Activated CD4-positive, alpha-beta T cell treated with anti-CD3 and anti-CD28 coated beads, Interleukin-2, amount 10 ng/mL, durations not matched to agents 7 days and 5 days (primary cell): ENCODE results near the gene NXPH4. TPM values are rescaled to one million over a fixed set of nuclear protein-coding genes. Genes with fewer than 3 reads are reported as not detected.

Experiments
- CTCF ChIA-PET: fragments of 350-600 bp; sonication (Branson Sonifier 250); formaldehyde crosslinking; loops from one replicate; lab custom pipeline; 2021; ENCODE audit warnings: antibody characterized with exemption; lab: Charles Lee
- POLR2A ChIA-PET: fragments of 350-600 bp; sonication (Branson Sonifier 250); formaldehyde crosslinking; loops from one replicate; lab custom pipeline; 2021; ENCODE audit warnings: antibody characterized with exemption; lab: Charles Lee
- DNase-seq: peaks from one replicate; pipeline ENCODE4 v3.0.0-alpha.2; 2020
- H3K27ac Mint-ChIP-seq: one replicate; pipeline ENCODE4 v1.8.0; 2021; ENCODE audit warnings: mild to moderate bottlenecking, moderate library complexity, mixed read lengths
- H3K27me3 Mint-ChIP-seq: one replicate; pipeline ENCODE4 v1.8.0; 2021; ENCODE audit warnings: mixed read lengths
- H3K36me3 Mint-ChIP-seq: one replicate; pipeline ENCODE4 v1.8.0; 2021; ENCODE audit warnings: low read depth, mixed read lengths
- H3K4me1 Mint-ChIP-seq: one replicate; pipeline ENCODE4 v1.8.0; 2021; ENCODE audit warnings: mixed read lengths
- H3K4me3 Mint-ChIP-seq: one replicate; pipeline ENCODE4 v1.8.0; 2021; ENCODE audit warnings: mild to moderate bottlenecking, moderate library complexity, mixed read lengths
- H3K9me3 Mint-ChIP-seq: one replicate; pipeline ENCODE4 v1.8.0; 2021; ENCODE audit warnings: mixed read lengths
- total RNA-seq, 2 experiments: library from RNA; stranded (reverse); gene quantifications; one replicate each; pipeline ENCODE4 v1.2.3, GENCODE V29; 2021

The NXPH4 gene
- total RNA-seq, 2 experiments from 2014 or later: 0.29 to 0.32 TPM

DNA sequence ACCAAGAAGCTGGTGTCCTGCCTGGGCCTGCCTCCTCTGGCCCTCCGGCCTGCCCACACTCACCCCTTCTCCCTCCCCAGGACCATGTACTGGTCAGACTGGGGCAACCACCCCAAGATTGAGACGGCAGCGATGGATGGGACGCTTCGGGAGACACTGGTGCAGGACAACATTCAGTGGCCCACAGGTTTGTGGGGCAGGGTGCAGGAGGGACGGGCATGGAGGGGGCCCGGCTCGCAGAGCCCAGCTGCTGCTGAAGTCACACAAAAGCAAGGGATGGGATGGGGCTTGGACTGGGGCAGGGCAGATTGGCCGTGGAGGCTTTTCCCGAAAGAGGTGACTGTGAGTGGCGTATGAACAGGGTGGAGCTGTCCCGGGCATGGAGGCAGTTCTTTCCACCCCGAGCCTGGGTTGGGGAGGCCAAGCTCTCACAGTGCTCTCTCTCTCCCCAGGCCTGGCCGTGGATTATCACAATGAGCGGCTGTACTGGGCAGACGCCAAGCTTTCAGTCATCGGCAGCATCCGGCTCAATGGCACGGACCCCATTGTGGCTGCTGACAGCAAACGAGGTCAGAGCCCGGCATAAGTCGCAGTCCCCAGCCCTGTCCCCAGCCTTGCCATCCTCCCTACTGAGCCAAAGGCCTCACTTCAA, 7.8 kb upstream of the NXPH4 start:
- peaks cover 7% of the 10 kb centered on the region for H3K4me1 Mint-ChIP-seq
- POLR2A ChIA-PET: no interaction called here
- H3K27ac Mint-ChIP-seq: no peak overlapping the region
- CTCF ChIA-PET: interaction anchor here (1.2 to 1.9 kb wide), 2 partner anchors 31 to 34 kb away, joined by 4 to 8 read pairs; no protein-coding TSS in a partner anchor
- peaks cover 5% of the 10 kb centered on the region for H3K27me3 Mint-ChIP-seq
- no peaks in the 10 kb centered on the region for H3K9me3 Mint-ChIP-seq
- no peaks in the 10 kb centered on the region for H3K36me3 Mint-ChIP-seq
- no peak overlapping the region for H3K4me3 Mint-ChIP-seq
- DNase-seq: no peak

GRCh38 chr12:57209916-57210315, 6.7 kb upstream of the NXPH4 start:
- Mint-ChIP-seq H3K9me3 (no peaks in the 10 kb centered on the region), H3K4me3 (no peak overlapping the region), H3K27ac (no peak overlapping the region), H3K4me1 (peaks cover 17% of the 10 kb centered on the region), H3K36me3 (no peaks in the 10 kb centered on the region), H3K27me3 (peaks cover 17% of the 10 kb centered on the region)
- CTCF ChIA-PET: interaction anchor here (0.6 kb wide), 1 partner anchor 27 kb away, joined by 3 read pairs; no protein-coding TSS in a partner anchor
- no peak for DNase-seq
- POLR2A ChIA-PET: no interaction called here

- POLR2A ChIA-PET: no interaction called here
- Mint-ChIP-seq H3K27me3 (peaks cover 22% of the 10 kb centered on the region), H3K36me3 (no peaks in the 10 kb centered on the region), H3K4me1 (peaks cover 23% of the 10 kb centered on the region), H3K9me3 (no peaks in the 10 kb centered on the region), H3K27ac (no peak overlapping the region), H3K4me3 (no peak overlapping the region)
- DNase-seq: no peak
- CTCF ChIA-PET: interaction anchor here (0.6 to 5.9 kb wide), 2 partner anchors 24 to 30 kb away, joined by 3 to 142 read pairs; a partner anchor contains a TSS
Measured at GRCh38 chr12:57210461-57210860, 6.1 kb upstream of the NXPH4 start.

DNA sequence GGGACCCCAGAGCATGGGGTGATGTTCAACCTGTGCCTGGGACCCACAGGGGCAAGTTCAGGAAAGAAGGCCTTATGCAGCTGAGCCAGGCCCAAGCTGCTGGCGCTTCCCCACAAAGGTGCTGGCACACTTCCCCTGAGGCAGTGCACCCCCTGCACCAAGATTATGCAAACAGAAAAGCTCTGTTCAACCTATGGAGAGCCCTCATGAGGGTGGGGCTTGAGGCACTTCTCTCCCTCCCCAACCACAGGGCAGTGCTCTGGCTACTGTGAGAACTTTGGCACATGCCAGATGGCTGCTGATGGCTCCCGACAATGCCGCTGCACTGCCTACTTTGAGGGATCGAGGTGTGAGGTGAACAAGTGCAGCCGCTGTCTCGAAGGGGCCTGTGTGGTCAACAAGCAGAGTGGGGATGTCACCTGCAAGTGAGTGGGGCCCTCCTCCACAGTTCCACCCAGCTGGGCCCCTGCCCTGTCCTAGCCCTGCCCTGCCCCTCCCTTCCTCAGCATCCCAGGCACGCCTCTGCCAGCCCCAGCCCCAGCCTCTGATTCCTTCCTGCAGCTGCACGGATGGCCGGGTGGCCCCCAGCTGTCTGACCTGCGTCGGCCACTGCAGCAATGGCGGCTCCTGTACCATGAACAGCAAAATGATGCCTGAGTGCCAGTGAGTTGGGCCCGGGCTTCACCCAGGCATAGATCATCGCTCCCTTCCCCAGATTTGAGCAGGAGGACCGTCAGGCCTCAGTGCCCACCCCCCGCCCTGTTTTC, 5.5 kb upstream of the NXPH4 start:
- H3K9me3 Mint-ChIP-seq: no peaks in the 10 kb centered on the region
- POLR2A ChIA-PET: no interaction called here
- CTCF ChIA-PET: interaction anchor here (0.6 to 5.9 kb wide), 2 partner anchors 25 to 29 kb away, joined by 3 to 142 read pairs; a partner anchor contains a TSS
- H3K27ac Mint-ChIP-seq: no peak overlapping the region
- DNase-seq: no peak
- peaks cover 29% of the 10 kb centered on the region for H3K27me3 Mint-ChIP-seq
- H3K4me3 Mint-ChIP-seq: no peak overlapping the region
- no peaks in the 10 kb centered on the region for H3K36me3 Mint-ChIP-seq
- peaks cover 29% of the 10 kb centered on the region for H3K4me1 Mint-ChIP-seq

GRCh38 chr12:57211791-57212700, 4.5 kb upstream of the NXPH4 start:
- H3K27me3 Mint-ChIP-seq: peaks cover 30% of the 10 kb centered on the region
- no peak overlapping the region for H3K27ac Mint-ChIP-seq
- DNase-seq: no peak
- H3K4me3 Mint-ChIP-seq: no peak overlapping the region
- ChIA-PET CTCF (interaction anchor here (1.0 to 5.9 kb wide), 6 partner anchors 10 to 61 kb away, joined by 3 to 142 read pairs (median 7); a partner anchor contains a TSS), POLR2A (no interaction called here)
- no peaks in the 10 kb centered on the region for H3K36me3 Mint-ChIP-seq
- H3K9me3 Mint-ChIP-seq: no peaks in the 10 kb centered on the region
- peaks cover 30% of the 10 kb centered on the region for H3K4me1 Mint-ChIP-seq

GRCh38 chr12:57212701-57213057, 3.9 kb upstream of the NXPH4 start:
- ChIA-PET POLR2A (no interaction called here), CTCF (interaction anchor here (0.6 to 5.9 kb wide), 14 partner anchors 9 to 939 kb away, joined by 3 to 142 read pairs (median 4); partner anchors contain the start of gene SHMT2)
- H3K4me3 Mint-ChIP-seq: no peak overlapping the region
- no peaks in the 10 kb centered on the region for H3K9me3 Mint-ChIP-seq
- H3K36me3 Mint-ChIP-seq: no peaks in the 10 kb centered on the region
- H3K27ac Mint-ChIP-seq: no peak overlapping the region
- peaks cover 35% of the 10 kb centered on the region for H3K4me1 Mint-ChIP-seq
- no peak for DNase-seq
- peaks cover 36% of the 10 kb centered on the region for H3K27me3 Mint-ChIP-seq

GRCh38 chr12:57213058-57213715, 3.4 kb upstream of the NXPH4 start:
- Mint-ChIP-seq H3K27me3 (peaks cover 41% of the 10 kb centered on the region), H3K4me3 (no peak overlapping the region), H3K9me3 (no peaks in the 10 kb centered on the region), H3K36me3 (no peaks in the 10 kb centered on the region), H3K27ac (no peak overlapping the region), H3K4me1 (peaks cover 36% of the 10 kb centered on the region)
- CTCF ChIA-PET: interaction anchor here (0.6 to 5.9 kb wide), 21 partner anchors 8 to 940 kb away, joined by 3 to 142 read pairs (median 4); partner anchors contain the start of gene SHMT2
- POLR2A ChIA-PET: interaction anchor here (0.5 to 1.2 kb wide), 2 partner anchors 28 to 30 kb away, joined by 5 to 14 read pairs; no protein-coding TSS in a partner anchor
- DNase-seq: peak; percentile 85

GRCh38 chr12:57213763-57214397, 2.7 kb upstream of the NXPH4 start:
- no peak for DNase-seq
- POLR2A ChIA-PET: interaction anchor here (0.5 to 1.2 kb wide), 2 partner anchors 27 to 29 kb away, joined by 5 to 14 read pairs; no protein-coding TSS in a partner anchor
- H3K36me3 Mint-ChIP-seq: no peaks in the 10 kb centered on the region
- H3K27me3 Mint-ChIP-seq: peaks cover 48% of the 10 kb centered on the region
- peaks cover 39% of the 10 kb centered on the region for H3K4me1 Mint-ChIP-seq
- CTCF ChIA-PET: interaction anchor here (0.6 to 5.9 kb wide), 18 partner anchors 12 to 704 kb away, joined by 3 to 142 read pairs (median 4); partner anchors contain the start of genes LRP1 and SHMT2
- no peaks in the 10 kb centered on the region for H3K9me3 Mint-ChIP-seq
- no peak overlapping the region for H3K27ac Mint-ChIP-seq
- no peak overlapping the region for H3K4me3 Mint-ChIP-seq

DNA sequence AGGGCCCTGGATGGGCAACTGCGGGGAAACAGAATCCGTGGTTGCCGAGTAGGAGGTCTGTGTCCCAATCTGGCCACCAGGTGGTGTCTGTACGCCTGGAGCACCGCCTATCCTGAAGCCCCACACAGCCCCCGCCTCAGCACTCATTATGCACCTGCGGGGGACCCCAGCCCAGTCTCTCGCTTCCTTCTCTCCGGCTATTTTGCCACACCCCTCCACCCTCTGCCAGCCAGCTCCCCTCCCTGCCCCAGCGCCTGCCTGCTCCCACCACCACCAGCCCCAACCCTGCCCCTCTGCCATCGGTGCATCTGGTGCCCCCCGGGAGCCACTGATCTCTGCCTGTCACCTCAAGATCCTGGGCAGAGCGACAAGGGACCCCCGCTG, 2.2 kb upstream of the NXPH4 start:
- no peaks in the 10 kb centered on the region for H3K9me3 Mint-ChIP-seq
- peak; percentile 76 for DNase-seq
- POLR2A ChIA-PET: interaction anchor here (1.2 kb wide), 1 partner anchor 29 kb away, joined by 14 read pairs; no protein-coding TSS in a partner anchor
- H3K27ac Mint-ChIP-seq: no peak overlapping the region
- no peaks in the 10 kb centered on the region for H3K36me3 Mint-ChIP-seq
- CTCF ChIA-PET: interaction anchor here (0.7 to 5.9 kb wide), 16 partner anchors 11 to 246 kb away, joined by 3 to 142 read pairs (median 4); partner anchors contain the start of genes GLI1, LRP1 and SHMT2
- H3K4me3 Mint-ChIP-seq: no peak overlapping the region
- peaks cover 39% of the 10 kb centered on the region for H3K4me1 Mint-ChIP-seq
- H3K27me3 Mint-ChIP-seq: peaks cover 53% of the 10 kb centered on the region

- Mint-ChIP-seq H3K27me3 (peaks cover 59% of the 10 kb centered on the region), H3K4me1 (peaks cover 39% of the 10 kb centered on the region), H3K27ac (no peak overlapping the region), H3K4me3 (no peak overlapping the region), H3K36me3 (no peaks in the 10 kb centered on the region), H3K9me3 (no peaks in the 10 kb centered on the region)
- ChIA-PET CTCF (interaction anchor here (0.9 to 5.9 kb wide), 8 partner anchors 10 to 244 kb away, joined by 3 to 142 read pairs (median 5); partner anchors contain the start of genes GLI1 and SHMT2), POLR2A (no interaction called here)
- no peak for DNase-seq
Measured at GRCh38 chr12:57215065-57215464, 1.5 kb upstream of the NXPH4 start.

DNA sequence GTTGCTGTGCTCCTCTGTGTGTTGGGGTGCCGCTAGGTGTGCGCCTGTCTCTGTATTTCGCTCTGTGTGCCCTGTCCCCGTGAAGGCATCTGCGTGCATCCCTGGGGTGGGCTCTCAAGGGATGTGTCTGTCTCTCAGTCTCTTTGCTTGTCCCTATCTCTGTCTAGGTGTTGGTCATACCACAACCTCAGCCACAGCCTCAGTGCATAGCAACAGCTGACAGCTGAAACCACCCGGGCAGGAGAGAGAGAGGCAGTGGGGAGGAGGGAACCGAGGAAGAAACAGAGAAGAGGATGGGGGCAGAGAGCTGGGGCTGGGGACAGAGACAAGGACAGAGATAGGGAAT, 953 bp upstream of the NXPH4 start:
- H3K27ac Mint-ChIP-seq: peak overlapping the region; percentile 39
- H3K27me3 Mint-ChIP-seq: peaks cover 61% of the 10 kb centered on the region
- H3K4me1 Mint-ChIP-seq: peaks cover 39% of the 10 kb centered on the region
- H3K4me3 Mint-ChIP-seq: peak overlapping the region; percentile 66
- ChIA-PET POLR2A (no interaction called here), CTCF (interaction anchor here (0.7 to 5.9 kb wide), 6 partner anchors 10 to 194 kb away, joined by 3 to 142 read pairs (median 25); partner anchors contain the start of gene SHMT2)
- H3K36me3 Mint-ChIP-seq: no peaks in the 10 kb centered on the region
- no peaks in the 10 kb centered on the region for H3K9me3 Mint-ChIP-seq
- DNase-seq: peak; percentile 48
